Right atrium auricular region (tissue), 2 donors: ENCODE measurements around the gene HLA-B. TPM values are rescaled to one million over a fixed set of nuclear protein-coding genes. Genes with fewer than 3 reads are reported as not detected.

Experiments used
- DNase-seq: peaks from one replicate; pipeline ENCODE4 v3.0.0-alpha.2; 2019; ENCODE audit warnings: low spot score
- H3K27ac ChIP-seq, 2 donors: fragments of 200-600 bp; sonication (generic); 1 replicate in 1 of 2; 2 replicates in 1 of 2; pipeline ENCODE4 v1.5.1; 2016 to 2019
- H3K27me3 ChIP-seq, 2 donors: fragments of 200-600 bp; sonication (generic); one replicate each; pipeline versions ENCODE4 v1.5.1 to v1.6.0; 2017 to 2019
- H3K36me3 ChIP-seq: fragments of 200-600 bp; sonication (generic); one replicate; pipeline ENCODE4 v1.5.1; 2016
- H3K4me1 ChIP-seq, 2 donors: fragments of 200-600 bp; sonication (generic); one replicate each; pipeline versions ENCODE4 v1.5.1 to v1.6.0; 2017 to 2019
- H3K4me3 ChIP-seq, 2 donors: fragments of 200-600 bp; sonication (generic); 1 replicate in 1 of 2; 2 replicates in 1 of 2; pipeline ENCODE4 v1.5.1; 2017 to 2019; ENCODE audit warnings: mild to moderate bottlenecking in 1 of 2, moderate library complexity in 1 of 2
- H3K9me3 ChIP-seq, 2 donors: fragments of 200-600 bp; sonication (generic); one replicate each; pipeline ENCODE4 v1.5.1; 2019
- CTCF ChIP-seq, 2 donors: fragments of 200-600 bp; sonication (generic); IDR thresholded peaks; one replicate each; pipeline ENCODE4 v1.5.1; 2019; ENCODE audit warnings: antibody characterized with exemption in 2 of 2
- total RNA-seq, 2 donors: library from RNA; depleted of rRNA; stranded (reverse); fragments of >200 nt; gene quantifications; one replicate each; pipeline ENCODE4 v1.1.0, GENCODE V29; 2016

The HLA-B gene
- total RNA-seq, 2 donors from 2014 or later = 297 to 584 TPM

- no peak for DNase-seq
- no peak overlapping the region for H3K27ac ChIP-seq
- H3K4me1 ChIP-seq = no peaks in the 10 kb centered on the region
- H3K9me3 ChIP-seq = peaks cover 0 to under 1% of the 10 kb centered on the region in 2 donors
- H3K27me3 ChIP-seq = no peaks in the 10 kb centered on the region
- TF ChIP-seq CTCF (IDR thresholded peaks at IDR 0.05) = no peak
- H3K36me3 ChIP-seq = no peaks in the 10 kb centered on the region
- H3K4me3 ChIP-seq = no peak overlapping the region
Measured at GRCh38 chr6:31345026-31345730, 11.8 kb downstream of the HLA-B start.

- H3K27ac ChIP-seq = no peak overlapping the region
- no peaks in the 10 kb centered on the region for H3K27me3 ChIP-seq
- no peak for TF ChIP-seq CTCF (IDR thresholded peaks at IDR 0.05)
- no peaks in the 10 kb centered on the region for H3K4me1 ChIP-seq
- peaks cover 3 to 36% of the 10 kb centered on the region in 2 donors for H3K9me3 ChIP-seq
- DNase-seq = no peak
- H3K36me3 ChIP-seq = no peaks in the 10 kb centered on the region
- H3K4me3 ChIP-seq = no peak overlapping the region
Measured at GRCh38 chr6:31340228-31340627, 16.8 kb downstream of the HLA-B start.

- Histone ChIP-seq H3K27me3 (no peaks in the 10 kb centered on the region), H3K9me3 (peaks cover 3 to 36% of the 10 kb centered on the region in 2 donors), H3K4me3 (no peak overlapping the region), H3K4me1 (no peaks in the 10 kb centered on the region), H3K27ac (no peak overlapping the region), H3K36me3 (no peaks in the 10 kb centered on the region)
- TF ChIP-seq CTCF (IDR thresholded peaks at IDR 0.05) = no peak
- no peak for DNase-seq
Measured at GRCh38 chr6:31339210-31339609, 17.8 kb downstream of the HLA-B start.

GRCh38 chr6:31336896-31337496 is 20.0 kb downstream of the HLA-B start:
- no peak overlapping the region for H3K4me3 ChIP-seq
- no peaks in the 10 kb centered on the region for H3K36me3 ChIP-seq
- no peak for TF ChIP-seq CTCF (IDR thresholded peaks at IDR 0.05)
- DNase-seq = no peak
- peaks cover 3 to 36% of the 10 kb centered on the region in 2 donors for H3K9me3 ChIP-seq
- no peak overlapping the region for H3K27ac ChIP-seq
- no peaks in the 10 kb centered on the region for H3K27me3 ChIP-seq
- no peaks in the 10 kb centered on the region for H3K4me1 ChIP-seq

GRCh38 chr6:31332637-31333602 is 24.1 kb downstream of the HLA-B start:
- H3K27me3 ChIP-seq = no peaks in the 10 kb centered on the region
- TF ChIP-seq CTCF (IDR thresholded peaks at IDR 0.05) = no peak
- H3K9me3 ChIP-seq = peaks cover 3 to 27% of the 10 kb centered on the region in 2 donors
- no peak for DNase-seq
- no peak overlapping the region for H3K27ac ChIP-seq
- H3K4me1 ChIP-seq = no peaks in the 10 kb centered on the region
- H3K36me3 ChIP-seq = no peaks in the 10 kb centered on the region
- H3K4me3 ChIP-seq = no peak overlapping the region
